MCF 10A (cell line): ENCODE measurements around the gene FOXO3. TPM values are rescaled to one million over a fixed set of nuclear protein-coding genes. Genes with fewer than 3 reads are reported as not detected.

Experiments used
- BruUV-seq: library from RNA; stranded (reverse); fragments of 400-500 nt; replicated peaks from 2 replicates; lab custom pipeline; 2021; lab: Mats Ljungman, UMichigan
- CTCF ChIA-PET: fragments of 300-600 bp; sonication (Branson Sonifier 250); formaldehyde crosslinking; extraction: SDS; loops from one replicate; lab custom pipeline; 2021; ENCODE audit warnings: antibody characterized with exemption, inconsistent platforms; lab: Yijun Ruan, JAX
- POLR2A ChIA-PET: fragments of 300-600, 350-650 bp; sonication (Branson Sonifier 250); formaldehyde crosslinking; extraction: SDS; loops from one replicate; lab custom pipeline; 2020; ENCODE audit warnings: antibody characterized with exemption, inconsistent platforms; lab: Yijun Ruan, JAX
- DNase-seq: peaks from one replicate; pipeline ENCODE4 v3.0.0-alpha.2; 2018; ENCODE audit not compliant: unreplicated experiment
- H3K27ac Mint-ChIP-seq: one replicate; pipeline ENCODE4 v1.8.0; 2022; ENCODE audit warnings: mild to moderate bottlenecking, low read depth, mixed read lengths; ENCODE audit not compliant: unreplicated experiment
- H3K27me3 Mint-ChIP-seq: one replicate; pipeline ENCODE4 v1.8.0; 2022; ENCODE audit warnings: mixed read lengths; ENCODE audit not compliant: insufficient read depth, unreplicated experiment
- H3K36me3 Mint-ChIP-seq: one replicate; pipeline ENCODE4 v1.8.0; 2022; ENCODE audit warnings: mild to moderate bottlenecking, moderate library complexity, mixed read lengths; ENCODE audit not compliant: insufficient read depth, unreplicated experiment
- H3K4me1 Mint-ChIP-seq: one replicate; pipeline ENCODE4 v1.8.0; 2022; ENCODE audit warnings: mixed read lengths; ENCODE audit not compliant: insufficient read depth, unreplicated experiment
- H3K4me3 Mint-ChIP-seq: one replicate; pipeline ENCODE4 v1.8.0; 2022; ENCODE audit warnings: mild to moderate bottlenecking, moderate library complexity, mixed read lengths; ENCODE audit not compliant: unreplicated experiment
- H3K9me3 Mint-ChIP-seq: one replicate; pipeline ENCODE4 v1.8.0; 2022; ENCODE audit warnings: mixed read lengths; ENCODE audit not compliant: unreplicated experiment
- intact Hi-C: fragments of 100-400 bp; cut with micrococcal nuclease; formaldehyde crosslinking; loops from 2 replicates; pipeline ENCODE4 v1.14.1; 2022
- total RNA-seq: library from RNA; stranded (reverse); gene quantifications from 2 replicates; pipeline ENCODE4 v1.2.3, GENCODE V29; 2022
- TF ChIP-seq, protein P1 (sequence below): fragments of 200-600 bp; IDR thresholded peaks from one replicate; pipeline ENCODE4 v1.8.0; 2022; ENCODE audit warnings: antibody characterized with exemption, mild to moderate bottlenecking; ENCODE audit not compliant: unreplicated experiment

FOXO3 gene
- total RNA-seq, 1 experiment from 2014 or later = 53.0 TPM

DNA sequence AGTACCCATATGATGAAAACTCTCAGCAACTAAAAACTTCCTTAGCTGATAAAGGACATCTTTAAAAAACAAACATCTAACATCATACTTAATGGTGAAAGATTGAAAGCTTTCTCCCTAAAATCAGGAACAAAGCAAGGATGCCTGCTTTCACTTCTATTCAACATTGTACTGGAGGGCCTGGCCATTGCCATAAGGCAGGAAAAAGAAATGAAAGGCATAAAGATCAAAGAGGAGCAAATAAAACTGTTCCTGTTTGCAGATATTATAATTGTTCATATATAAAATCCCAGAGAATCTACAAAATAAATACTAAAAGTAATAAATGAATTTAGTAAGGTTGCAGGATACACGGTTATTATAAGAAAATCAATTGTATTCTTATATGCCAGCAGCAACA, 162.9 kb downstream of the FOXO3 start:
- POLR2A ChIA-PET = interaction anchor here (0.7 kb wide), 1 partner anchor 72 kb away, joined by 4 read pairs; no protein-coding TSS in a partner anchor
- Mint-ChIP-seq H3K4me1 (peaks cover 11% of the 10 kb centered on the region), H3K27me3 (no peaks in the 10 kb centered on the region)

GRCh38 chr6:108726726-108727339, 166.1 kb downstream of the FOXO3 start:
- Mint-ChIP-seq H3K27me3 (no peaks in the 10 kb centered on the region), H3K36me3 (no peaks in the 10 kb centered on the region), H3K4me3 (no peak overlapping the region), H3K9me3 (no peaks in the 10 kb centered on the region), H3K4me1 (no peaks in the 10 kb centered on the region), H3K27ac (no peak overlapping the region)
- intact Hi-C loops = no loop called here
- no peak for DNase-seq
- BruUV-seq = no TSS peak
- CTCF ChIA-PET = interaction anchor here (0.9 kb wide), 1 partner anchor 19 kb away, joined by 3 read pairs; no protein-coding TSS in a partner anchor
- TF ChIP-seq, protein P1, sequence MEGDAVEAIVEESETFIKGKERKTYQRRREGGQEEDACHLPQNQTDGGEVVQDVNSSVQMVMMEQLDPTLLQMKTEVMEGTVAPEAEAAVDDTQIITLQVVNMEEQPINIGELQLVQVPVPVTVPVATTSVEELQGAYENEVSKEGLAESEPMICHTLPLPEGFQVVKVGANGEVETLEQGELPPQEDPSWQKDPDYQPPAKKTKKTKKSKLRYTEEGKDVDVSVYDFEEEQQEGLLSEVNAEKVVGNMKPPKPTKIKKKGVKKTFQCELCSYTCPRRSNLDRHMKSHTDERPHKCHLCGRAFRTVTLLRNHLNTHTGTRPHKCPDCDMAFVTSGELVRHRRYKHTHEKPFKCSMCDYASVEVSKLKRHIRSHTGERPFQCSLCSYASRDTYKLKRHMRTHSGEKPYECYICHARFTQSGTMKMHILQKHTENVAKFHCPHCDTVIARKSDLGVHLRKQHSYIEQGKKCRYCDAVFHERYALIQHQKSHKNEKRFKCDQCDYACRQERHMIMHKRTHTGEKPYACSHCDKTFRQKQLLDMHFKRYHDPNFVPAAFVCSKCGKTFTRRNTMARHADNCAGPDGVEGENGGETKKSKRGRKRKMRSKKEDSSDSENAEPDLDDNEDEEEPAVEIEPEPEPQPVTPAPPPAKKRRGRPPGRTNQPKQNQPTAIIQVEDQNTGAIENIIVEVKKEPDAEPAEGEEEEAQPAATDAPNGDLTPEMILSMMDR = no peak
- POLR2A ChIA-PET = interaction anchor here (0.6 kb wide), 1 partner anchor 317 kb away, joined by 3 read pairs; no protein-coding TSS in a partner anchor

More for the DNA sequence above, 162.9 kb downstream of the FOXO3 start:
- Mint-ChIP-seq H3K4me3 (no peak overlapping the region), H3K27ac (no peak overlapping the region), H3K9me3 (no peaks in the 10 kb centered on the region), H3K36me3 (no peaks in the 10 kb centered on the region)
- TF ChIP-seq, protein P1 = no peak
- intact Hi-C loops = no loop called here
- DNase-seq = no peak
- CTCF ChIA-PET = interaction anchor here (0.8 kb wide), 1 partner anchor 72 kb away, joined by 4 read pairs; no protein-coding TSS in a partner anchor
- no TSS peak for BruUV-seq

DNA sequence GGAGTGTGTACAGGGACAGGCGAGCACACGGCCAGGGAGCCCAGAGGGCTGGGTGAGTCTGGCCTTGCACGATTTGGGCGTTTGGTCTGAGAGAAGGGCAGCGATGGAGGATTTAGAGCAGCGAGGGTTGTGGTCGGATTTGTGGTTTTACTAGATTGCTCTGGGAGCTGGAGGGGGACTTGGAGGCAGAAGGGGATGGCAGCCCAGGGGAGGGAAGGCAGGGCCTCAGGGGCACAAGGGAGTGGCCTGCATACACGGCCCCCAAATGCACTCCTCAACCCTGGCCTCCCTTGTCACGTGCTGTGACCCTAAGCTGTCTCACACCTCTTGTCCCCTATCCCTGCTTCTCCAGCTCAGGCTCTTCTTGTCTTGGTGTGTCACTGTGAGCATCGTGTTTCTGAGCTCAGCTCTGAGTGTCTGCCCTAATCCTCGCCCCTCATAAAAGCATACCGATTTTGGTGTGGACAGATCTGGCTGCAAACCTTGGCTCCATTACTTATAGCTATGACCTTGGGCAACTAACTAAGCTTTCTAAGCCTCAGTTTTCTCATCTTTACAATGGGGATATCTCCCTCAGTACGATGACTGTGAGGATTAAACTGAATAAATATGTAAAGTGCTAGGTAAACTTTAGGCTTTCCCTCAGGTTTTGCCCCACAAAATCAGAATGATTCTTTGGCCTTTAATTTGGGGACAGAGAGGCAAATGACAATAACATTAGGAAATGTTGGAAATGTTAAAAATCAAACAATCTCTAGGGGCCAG, 167.4 kb downstream of the FOXO3 start:
- TF ChIP-seq, protein P1 = no peak
- Mint-ChIP-seq H3K27me3 (no peaks in the 10 kb centered on the region), H3K4me1 (peaks cover 9% of the 10 kb centered on the region), H3K27ac (no peak overlapping the region), H3K9me3 (no peaks in the 10 kb centered on the region), H3K4me3 (no peak overlapping the region), H3K36me3 (no peaks in the 10 kb centered on the region)
- ChIA-PET CTCF (interaction anchor here (0.6 to 1.0 kb wide), 3 partner anchors 43 to 106 kb away, joined by 3 to 7 read pairs (median 3); no protein-coding TSS in a partner anchor), POLR2A (interaction anchor here (0.7 to 0.9 kb wide), 2 partner anchors 169 to 366 kb away, joined by 3 read pairs; partner anchors contain the start of gene SESN1)
- DNase-seq = no peak
- BruUV-seq = no TSS peak
- intact Hi-C loops = no loop called here

DNA sequence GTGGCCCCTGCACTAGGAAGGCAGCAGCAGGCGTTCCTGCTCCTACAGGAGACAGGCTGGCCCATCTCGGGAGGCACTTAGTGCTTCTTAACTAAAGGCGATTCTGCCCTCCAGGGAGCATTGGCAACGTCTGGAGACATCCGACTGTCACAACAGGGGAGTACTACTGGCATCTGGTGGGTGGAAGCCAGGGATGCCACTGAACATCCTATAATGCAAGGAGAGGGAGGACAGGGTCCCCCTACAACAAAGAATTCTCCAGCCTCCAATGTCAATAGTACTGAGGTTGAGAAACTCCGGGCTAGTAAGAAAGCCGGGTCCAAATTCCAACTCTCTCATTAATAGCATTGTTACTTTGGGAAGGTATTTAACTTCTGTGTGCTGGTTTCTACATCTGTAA, 168.1 kb downstream of the FOXO3 start:
- intact Hi-C loops = no loop called here
- H3K36me3 Mint-ChIP-seq = no peaks in the 10 kb centered on the region
- no peaks in the 10 kb centered on the region for H3K27me3 Mint-ChIP-seq
- POLR2A ChIA-PET = interaction anchor here (0.7 to 0.9 kb wide), 2 partner anchors 169 to 365 kb away, joined by 3 read pairs; partner anchors contain the start of gene SESN1
- no peaks in the 10 kb centered on the region for H3K9me3 Mint-ChIP-seq
- TF ChIP-seq, protein P1 = no peak
- no TSS peak for BruUV-seq
- peaks cover 14% of the 10 kb centered on the region for H3K4me1 Mint-ChIP-seq
- no peak overlapping the region for H3K27ac Mint-ChIP-seq
- H3K4me3 Mint-ChIP-seq = no peak overlapping the region
- DNase-seq = no peak
- CTCF ChIA-PET = no interaction called here
